ENCODE measurements around the gene ARSD. TPM values are rescaled to one million over a fixed set of nuclear protein-coding genes. Genes with fewer than 3 reads are reported as not detected.

ARSD gene
- total and polyA plus RNA-seq, 2 of the 13 experiments (the other 11 are each of a cell fraction or from before 2014, with no cell fraction given) = 4.8 to 6.8 TPM

- TF ChIP-seq, protein P1, sequence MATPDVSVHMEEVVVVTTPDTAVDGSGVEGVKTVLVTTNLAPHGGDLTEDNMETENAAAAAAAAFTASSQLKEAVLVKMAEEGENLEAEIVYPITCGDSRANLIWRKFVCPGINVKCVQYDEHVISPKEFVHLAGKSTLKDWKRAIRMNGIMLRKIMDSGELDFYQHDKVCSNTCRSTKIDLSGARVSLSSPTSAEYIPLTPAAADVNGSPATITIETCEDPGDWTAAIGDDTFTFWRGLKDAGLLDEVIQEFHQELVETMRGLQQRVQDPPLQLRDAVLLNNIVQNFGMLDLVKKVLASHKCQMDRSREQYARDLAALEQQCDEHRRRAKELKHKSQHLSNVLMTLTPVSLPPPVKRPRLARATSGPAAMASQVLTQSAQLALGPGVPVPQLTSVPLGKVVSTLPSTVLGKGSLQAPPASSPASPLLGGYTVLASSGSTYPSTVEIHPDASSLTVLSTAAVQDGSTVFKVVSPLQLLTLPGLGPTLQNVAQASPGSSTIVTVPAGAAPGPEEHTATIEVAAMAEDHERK (CRISPR knock-in tag; IDR thresholded peaks at IDR 0.05; ENCODE audit: low read depth) = no peak
- TF ChIP-seq, protein P2, sequence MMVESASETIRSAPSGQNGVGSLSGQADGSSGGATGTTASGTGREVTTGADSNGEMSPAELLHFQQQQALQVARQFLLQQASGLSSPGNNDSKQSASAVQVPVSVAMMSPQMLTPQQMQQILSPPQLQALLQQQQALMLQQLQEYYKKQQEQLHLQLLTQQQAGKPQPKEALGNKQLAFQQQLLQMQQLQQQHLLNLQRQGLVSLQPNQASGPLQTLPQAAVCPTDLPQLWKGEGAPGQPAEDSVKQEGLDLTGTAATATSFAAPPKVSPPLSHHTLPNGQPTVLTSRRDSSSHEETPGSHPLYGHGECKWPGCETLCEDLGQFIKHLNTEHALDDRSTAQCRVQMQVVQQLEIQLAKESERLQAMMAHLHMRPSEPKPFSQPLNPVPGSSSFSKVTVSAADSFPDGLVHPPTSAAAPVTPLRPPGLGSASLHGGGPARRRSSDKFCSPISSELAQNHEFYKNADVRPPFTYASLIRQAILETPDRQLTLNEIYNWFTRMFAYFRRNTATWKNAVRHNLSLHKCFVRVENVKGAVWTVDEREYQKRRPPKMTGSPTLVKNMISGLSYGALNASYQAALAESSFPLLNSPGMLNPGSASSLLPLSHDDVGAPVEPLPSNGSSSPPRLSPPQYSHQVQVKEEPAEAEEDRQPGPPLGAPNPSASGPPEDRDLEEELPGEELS (CRISPR knock-in tag; IDR thresholded peaks at IDR 0.05) = no peak
- TF ChIP-seq CEBPG (CRISPR knock-in tag; IDR thresholded peaks at IDR 0.05) (no peak), REST (IDR thresholded peaks at IDR 0.05; ENCODE audit: borderline replicate concordance in 1 of 2, low read depth in 1 of 2, low read length in 2 of 2) (no peak), ZNF839 (CRISPR knock-in tag; IDR thresholded peaks at IDR 0.05; ENCODE audit: borderline replicate concordance) (no peak), HDAC1 (CRISPR knock-in tag; IDR thresholded peaks at IDR 0.05) (peak; percentile 57; the same call in 1 of the 2 replicates), ZNF143 (CRISPR knock-in tag; IDR thresholded peaks at IDR 0.05) (no peak), HOMEZ (CRISPR knock-in tag; IDR thresholded peaks at IDR 0.05; ENCODE audit: low read depth) (no peak), ZNF563 (CRISPR knock-in tag; IDR thresholded peaks at IDR 0.05) (peak; percentile 57; the same call in 1 of the 2 replicates), ZNF770 (CRISPR knock-in tag; IDR thresholded peaks at IDR 0.05) (no peak), ZNF569 (CRISPR knock-in tag; IDR thresholded peaks at IDR 0.05; ENCODE audit: borderline replicate concordance) (no peak), MZF1 (CRISPR knock-in tag; IDR thresholded peaks at IDR 0.05; ENCODE audit: borderline replicate concordance) (no peak)
- TF ChIP-seq, protein P3, sequence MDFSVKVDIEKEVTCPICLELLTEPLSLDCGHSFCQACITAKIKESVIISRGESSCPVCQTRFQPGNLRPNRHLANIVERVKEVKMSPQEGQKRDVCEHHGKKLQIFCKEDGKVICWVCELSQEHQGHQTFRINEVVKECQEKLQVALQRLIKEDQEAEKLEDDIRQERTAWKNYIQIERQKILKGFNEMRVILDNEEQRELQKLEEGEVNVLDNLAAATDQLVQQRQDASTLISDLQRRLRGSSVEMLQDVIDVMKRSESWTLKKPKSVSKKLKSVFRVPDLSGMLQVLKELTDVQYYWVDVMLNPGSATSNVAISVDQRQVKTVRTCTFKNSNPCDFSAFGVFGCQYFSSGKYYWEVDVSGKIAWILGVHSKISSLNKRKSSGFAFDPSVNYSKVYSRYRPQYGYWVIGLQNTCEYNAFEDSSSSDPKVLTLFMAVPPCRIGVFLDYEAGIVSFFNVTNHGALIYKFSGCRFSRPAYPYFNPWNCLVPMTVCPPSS (IDR thresholded peaks at IDR 0.05) = no peak
These were observed at the start of gene ARSD (continued) for GRCh38 chrX:2928583-2929434.
